ENCODE results near the gene LHX6.

LHX6 gene

DNA sequence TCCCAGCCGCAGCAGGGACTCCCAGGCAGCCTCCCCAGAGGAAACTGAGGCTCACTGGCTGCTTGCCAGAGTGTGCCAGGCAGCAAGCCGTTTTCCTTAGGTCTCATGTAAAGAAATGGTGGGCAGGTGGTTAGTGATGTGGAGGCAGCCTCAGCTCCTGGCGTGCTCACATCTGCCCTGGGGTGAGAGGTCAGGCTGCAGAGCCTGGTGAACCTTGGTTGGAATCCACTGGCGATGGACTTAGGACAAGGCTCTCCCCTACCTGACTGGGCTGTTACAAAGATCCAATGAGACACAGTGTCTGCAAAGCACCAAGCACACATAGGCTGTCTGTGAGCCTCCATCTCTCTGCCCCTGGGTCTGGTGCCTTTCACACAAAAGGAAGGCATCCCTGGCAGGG is 30.9 kb downstream of the LHX6 start:
- H3K27ac ChIP-seq = no peak overlapping the region
- TF ChIP-seq, protein P1, sequence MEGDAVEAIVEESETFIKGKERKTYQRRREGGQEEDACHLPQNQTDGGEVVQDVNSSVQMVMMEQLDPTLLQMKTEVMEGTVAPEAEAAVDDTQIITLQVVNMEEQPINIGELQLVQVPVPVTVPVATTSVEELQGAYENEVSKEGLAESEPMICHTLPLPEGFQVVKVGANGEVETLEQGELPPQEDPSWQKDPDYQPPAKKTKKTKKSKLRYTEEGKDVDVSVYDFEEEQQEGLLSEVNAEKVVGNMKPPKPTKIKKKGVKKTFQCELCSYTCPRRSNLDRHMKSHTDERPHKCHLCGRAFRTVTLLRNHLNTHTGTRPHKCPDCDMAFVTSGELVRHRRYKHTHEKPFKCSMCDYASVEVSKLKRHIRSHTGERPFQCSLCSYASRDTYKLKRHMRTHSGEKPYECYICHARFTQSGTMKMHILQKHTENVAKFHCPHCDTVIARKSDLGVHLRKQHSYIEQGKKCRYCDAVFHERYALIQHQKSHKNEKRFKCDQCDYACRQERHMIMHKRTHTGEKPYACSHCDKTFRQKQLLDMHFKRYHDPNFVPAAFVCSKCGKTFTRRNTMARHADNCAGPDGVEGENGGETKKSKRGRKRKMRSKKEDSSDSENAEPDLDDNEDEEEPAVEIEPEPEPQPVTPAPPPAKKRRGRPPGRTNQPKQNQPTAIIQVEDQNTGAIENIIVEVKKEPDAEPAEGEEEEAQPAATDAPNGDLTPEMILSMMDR (IDR thresholded peaks at IDR 0.05) = no peak
- TF ChIP-seq ZFX (IDR thresholded peaks at IDR 0.05; ENCODE audit: borderline replicate concordance) = no peak

DNA sequence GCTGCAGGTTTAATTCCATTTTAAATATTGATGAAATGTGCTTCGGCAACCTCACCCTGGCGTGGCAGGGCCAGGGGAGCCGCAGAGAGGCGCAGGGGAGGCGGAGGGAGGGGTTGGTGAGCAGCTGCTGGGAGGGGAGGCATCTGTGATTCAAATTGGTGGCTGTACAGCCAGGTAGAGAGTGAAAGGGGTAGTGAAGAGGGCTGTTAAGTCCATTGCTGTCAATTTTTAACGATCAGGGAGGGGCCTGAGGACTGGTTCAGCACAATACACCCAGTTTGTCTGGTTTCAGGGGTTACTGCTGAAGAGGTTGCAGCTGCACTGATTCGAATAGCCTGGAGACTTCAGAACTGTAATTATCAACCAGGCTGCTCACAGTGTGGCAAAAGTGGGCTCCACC is 31.3 kb downstream of the LHX6 start:
- TF ChIP-seq ZFX (IDR thresholded peaks at IDR 0.05; ENCODE audit: borderline replicate concordance) = no peak
- TF ChIP-seq, protein P1 (IDR thresholded peaks at IDR 0.05) = no peak
- no peak overlapping the region for H3K27ac ChIP-seq

DNA sequence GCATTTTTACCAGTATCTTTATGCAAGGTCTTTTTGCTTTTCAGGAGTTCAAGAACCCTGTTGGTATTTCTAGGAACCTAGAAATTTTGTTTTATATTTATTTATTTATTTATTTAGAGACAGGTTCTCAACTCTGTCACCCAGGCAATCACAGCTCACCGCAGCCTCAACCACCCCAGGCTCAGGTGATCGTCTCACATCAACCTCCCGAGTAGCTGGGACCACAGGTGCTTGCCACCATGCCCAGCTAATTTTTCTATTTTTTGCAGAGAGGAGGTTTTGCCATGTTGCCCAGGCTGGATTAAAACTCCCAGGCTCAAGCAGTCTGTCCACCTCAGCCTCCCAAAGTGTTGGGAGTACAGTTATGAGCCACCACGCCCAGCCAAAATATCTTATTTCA is 32.9 kb downstream of the LHX6 start:
- no peak overlapping the region for H3K27ac ChIP-seq

DNA sequence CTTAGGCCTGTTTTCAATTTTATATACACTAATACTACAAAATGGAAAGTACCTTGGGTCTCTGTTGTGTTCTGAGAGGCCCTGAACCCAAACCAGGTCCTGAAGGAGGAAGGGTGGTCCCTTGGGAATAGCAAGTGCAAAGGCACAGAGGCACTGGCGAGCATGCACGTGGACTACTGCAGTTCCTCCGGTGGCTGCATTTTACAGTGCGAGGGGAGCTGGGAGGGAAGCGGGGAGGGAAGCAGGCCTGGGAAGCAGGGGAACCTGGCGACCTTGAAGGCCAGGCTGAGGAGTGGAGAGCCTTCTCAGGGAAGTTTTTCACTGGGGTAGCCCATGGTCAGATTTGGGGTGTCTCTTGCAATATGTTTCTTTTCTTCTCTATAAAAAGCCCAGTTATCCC is 35.1 kb downstream of the LHX6 start:
- TF ChIP-seq ZFX (IDR thresholded peaks at IDR 0.05; ENCODE audit: borderline replicate concordance) = no peak
- no peak overlapping the region for H3K27ac ChIP-seq

More for the DNA sequence above, 32.9 kb downstream of the LHX6 start:
- TF ChIP-seq, protein P1 (IDR thresholded peaks at IDR 0.05) = no peak
- no peak for TF ChIP-seq ZFX (IDR thresholded peaks at IDR 0.05; ENCODE audit: borderline replicate concordance)

DNA sequence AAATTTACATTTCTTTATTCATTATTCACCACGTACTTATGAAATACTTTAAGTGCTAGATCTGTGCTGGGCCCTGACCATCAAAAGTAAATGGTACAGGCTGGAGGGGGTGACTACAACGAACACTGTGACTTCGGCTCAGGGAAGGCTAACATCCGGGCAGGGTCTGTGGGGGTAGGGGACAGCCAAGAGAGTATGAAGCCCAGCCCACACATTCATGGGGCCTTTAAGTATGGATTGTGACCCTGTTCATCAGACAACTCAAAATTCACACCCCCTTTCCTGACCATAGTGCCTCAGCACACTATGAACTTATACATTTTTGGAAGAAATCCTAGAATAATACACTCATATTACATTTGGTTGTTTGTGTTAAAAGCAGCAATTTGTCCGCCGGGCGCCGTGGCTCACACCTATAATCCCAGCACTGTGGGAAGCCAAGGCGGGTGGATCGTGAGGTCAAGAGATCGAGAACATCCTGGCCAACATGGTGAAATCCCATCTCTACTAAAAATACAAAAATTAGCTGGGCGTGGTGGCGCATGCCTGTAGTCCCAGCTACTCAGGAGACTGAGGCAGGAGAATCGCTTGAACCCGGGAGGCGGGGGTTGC is 35.7 kb downstream of the LHX6 start:
- TF ChIP-seq ZFX (IDR thresholded peaks at IDR 0.05; ENCODE audit: borderline replicate concordance) = no peak
- TF ChIP-seq, protein P1 (IDR thresholded peaks at IDR 0.05) = no peak
- no peak overlapping the region for H3K27ac ChIP-seq

DNA sequence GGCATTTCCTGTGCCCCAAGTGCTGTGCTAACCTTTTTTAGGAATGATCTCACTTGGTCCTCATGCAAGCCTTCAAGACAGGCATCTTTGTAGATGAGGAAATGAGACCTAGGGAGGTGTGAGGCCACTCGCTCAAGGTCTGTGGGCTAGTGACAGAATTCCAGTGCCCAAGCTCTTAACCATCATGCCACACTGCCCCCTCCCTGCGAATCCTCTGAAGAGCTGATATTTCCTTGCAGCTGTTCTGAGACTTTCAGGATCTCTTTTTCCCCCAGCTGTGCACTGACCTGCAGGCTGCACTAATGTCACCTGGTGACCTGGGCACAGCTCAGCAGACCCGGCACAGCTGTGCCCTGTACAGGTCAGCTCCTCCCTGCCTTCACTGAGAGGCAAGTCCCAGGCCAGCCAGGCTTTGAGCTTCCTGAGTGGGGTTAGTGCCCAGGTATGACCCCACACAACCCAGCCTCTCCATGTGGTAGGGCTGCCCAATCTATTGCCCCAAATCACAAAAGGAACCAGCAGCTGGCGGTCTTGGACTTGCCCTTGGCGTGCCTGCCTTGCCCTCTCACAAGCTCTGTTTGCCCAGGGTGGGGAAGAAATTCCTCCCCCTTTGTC is 36.4 kb downstream of the LHX6 start:
- TF ChIP-seq, protein P1 (IDR thresholded peaks at IDR 0.05) = no peak
- TF ChIP-seq ZFX (IDR thresholded peaks at IDR 0.05; ENCODE audit: borderline replicate concordance) = no peak
- H3K27ac ChIP-seq = no peak overlapping the region

DNA sequence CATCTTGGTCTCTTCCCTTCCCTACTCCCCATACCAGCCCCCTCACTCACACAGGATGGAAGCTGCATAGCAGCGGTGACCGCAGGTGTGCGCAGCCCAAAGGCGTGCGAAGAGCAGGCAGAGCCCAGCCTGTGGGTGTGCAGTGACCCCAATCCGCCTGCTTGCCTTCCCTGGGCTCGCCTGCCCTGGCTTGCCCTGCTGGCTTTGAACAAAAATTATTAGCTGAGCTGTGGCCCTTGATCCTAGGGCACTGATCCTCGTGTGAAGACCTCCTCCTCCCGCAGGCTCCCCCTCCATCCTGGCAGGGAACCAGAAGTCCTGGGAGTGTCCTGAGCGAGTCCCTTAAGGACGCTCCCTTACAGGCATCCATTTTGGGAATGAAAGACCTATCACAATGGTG is 37.2 kb downstream of the LHX6 start:
- TF ChIP-seq ZFX (IDR thresholded peaks at IDR 0.05; ENCODE audit: borderline replicate concordance) = no peak
- TF ChIP-seq, protein P1 (IDR thresholded peaks at IDR 0.05) = no peak
- H3K27ac ChIP-seq = no peak overlapping the region

Data from 22Rv1 (cell line).